GM13977 (cell line): ENCODE data around the gene NTM.

Experiments
- DNase-seq: peaks from one replicate; pipeline ENCODE4 v3.0.0; 2012; ENCODE audit warnings: low spot score
- in situ Hi-C: fragments of 300-500 bp; cut with MboI; formaldehyde crosslinking; loops from one replicate; pipeline ENCODE4 v1.12.0; 2022; ENCODE audit warnings: low sequenced_read_pairs, low pct_unique_long_range_greater_than_20kb, mixed read lengths, inconsistent platforms; ENCODE audit not compliant: unreplicated experiment
- TF ChIP-seq, protein P1 (sequence below): IDR thresholded peaks from 2 replicates; pipeline ENCODE4 v1.5.1; 2012; ENCODE audit warnings: mild to moderate bottlenecking, control low read depth; ENCODE audit not compliant: insufficient read depth; ENCODE audit errors: extremely low read depth, missing control alignments

Gene NTM

DNA sequence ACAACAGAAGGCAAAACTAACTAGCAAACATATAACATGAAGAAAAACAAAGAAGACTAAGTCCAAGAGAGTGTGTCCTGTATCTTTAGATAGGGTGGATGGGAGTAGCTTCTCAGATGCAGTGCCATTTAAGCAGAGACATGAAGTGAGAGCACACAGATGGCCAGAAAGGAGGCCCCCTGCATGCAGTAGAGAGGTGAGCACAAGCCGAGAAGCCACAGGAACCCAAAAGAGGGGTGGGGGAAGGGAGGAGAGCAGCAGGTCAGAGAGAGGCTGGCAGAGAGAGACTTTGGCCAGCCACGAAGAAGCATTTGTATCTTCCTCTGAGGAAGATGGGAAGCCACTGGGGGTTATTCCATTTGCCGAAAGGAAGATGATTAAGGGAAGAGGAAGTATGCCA is 86.7 kb downstream of the NTM start:
- in situ Hi-C loops, result no loop called here
- DNase-seq, result no peak
- TF ChIP-seq, protein P1, sequence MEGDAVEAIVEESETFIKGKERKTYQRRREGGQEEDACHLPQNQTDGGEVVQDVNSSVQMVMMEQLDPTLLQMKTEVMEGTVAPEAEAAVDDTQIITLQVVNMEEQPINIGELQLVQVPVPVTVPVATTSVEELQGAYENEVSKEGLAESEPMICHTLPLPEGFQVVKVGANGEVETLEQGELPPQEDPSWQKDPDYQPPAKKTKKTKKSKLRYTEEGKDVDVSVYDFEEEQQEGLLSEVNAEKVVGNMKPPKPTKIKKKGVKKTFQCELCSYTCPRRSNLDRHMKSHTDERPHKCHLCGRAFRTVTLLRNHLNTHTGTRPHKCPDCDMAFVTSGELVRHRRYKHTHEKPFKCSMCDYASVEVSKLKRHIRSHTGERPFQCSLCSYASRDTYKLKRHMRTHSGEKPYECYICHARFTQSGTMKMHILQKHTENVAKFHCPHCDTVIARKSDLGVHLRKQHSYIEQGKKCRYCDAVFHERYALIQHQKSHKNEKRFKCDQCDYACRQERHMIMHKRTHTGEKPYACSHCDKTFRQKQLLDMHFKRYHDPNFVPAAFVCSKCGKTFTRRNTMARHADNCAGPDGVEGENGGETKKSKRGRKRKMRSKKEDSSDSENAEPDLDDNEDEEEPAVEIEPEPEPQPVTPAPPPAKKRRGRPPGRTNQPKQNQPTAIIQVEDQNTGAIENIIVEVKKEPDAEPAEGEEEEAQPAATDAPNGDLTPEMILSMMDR, result no peak

DNA sequence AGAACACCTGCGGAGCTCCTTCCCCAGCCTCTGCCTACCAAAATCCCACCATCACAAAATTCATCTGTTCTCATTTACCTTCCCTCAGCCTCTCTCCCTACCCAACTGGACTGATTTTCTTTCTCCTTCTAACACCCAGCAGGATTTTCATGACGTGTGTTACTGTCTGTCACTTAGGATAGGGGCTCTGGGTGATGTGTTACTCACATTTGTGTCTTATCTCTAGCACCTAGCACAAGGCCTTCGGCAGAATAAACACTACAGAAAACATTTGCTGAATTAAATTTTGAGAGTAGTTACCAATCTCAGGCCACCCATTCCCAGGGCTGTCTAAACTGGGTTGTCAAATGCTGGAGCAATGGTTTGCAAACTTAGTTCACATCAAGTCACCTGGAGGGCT is 88.0 kb downstream of the NTM start:
- TF ChIP-seq, protein P1, result no peak
- in situ Hi-C loops, result no loop called here
- no peak for DNase-seq

DNA sequence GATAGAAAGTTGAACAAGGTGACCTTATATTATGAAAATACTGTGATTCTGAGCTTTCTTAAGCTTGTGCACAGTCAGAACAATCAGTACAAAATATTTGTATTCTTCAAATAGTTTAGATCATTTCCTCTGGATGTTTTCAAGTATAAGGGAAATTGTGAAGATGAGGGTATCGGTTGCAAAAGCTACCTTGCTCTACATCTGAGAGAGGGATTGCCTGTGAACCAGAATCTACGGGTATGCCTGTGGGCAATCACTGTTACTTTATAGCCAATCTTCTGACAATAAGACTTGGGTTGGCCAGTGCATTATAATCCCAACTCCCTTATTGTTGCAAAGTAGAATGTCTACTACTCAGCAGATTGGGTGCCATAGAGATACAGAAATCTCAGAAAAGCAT is 90.5 kb downstream of the NTM start:
- TF ChIP-seq, protein P1, result no peak
- no peak for DNase-seq
- in situ Hi-C loops, result no loop called here

DNA sequence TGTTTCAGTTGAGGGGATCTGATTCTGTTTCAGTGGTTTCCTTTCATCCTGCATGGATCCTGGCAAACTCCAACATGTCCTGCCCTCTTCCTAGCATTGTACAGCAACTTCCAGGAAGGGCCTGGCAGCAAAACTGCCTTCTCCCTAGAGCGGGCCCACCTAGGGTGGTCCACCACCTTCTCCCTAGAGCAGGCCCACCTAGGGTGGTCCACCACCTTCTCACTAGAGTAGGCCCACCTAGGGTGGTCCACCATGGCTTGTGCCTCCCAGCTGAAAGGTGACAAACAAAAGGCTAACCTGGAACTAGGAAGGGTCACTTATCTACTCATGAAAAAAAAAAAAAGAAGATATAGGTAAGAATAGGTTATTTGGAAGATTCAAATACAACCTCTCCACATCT is 92.2 kb downstream of the NTM start:
- TF ChIP-seq, protein P1, result no peak
- in situ Hi-C loops, result no loop called here
- DNase-seq, result no peak

DNA sequence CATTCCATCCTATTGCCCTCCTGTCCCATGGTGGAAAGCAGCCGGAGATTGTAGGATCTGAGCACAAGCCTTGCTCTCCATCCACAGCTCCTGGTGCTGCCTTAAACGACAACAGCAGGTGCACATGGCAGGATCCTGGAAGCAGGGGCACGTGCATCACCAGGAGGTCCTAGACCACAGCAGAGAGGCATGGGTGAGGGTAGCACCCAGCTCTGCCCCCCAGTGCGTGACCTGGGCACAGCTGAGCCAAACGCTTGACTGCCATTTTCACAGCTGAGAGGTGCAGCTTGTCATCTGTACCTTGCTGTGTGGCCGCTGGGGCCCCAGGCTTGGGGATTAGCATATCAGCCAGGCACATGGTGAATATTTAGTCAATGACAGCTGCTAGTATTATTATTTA is 92.7 kb downstream of the NTM start:
- no peak for DNase-seq
- TF ChIP-seq, protein P1, result no peak
- in situ Hi-C loops, result no loop called here

DNA sequence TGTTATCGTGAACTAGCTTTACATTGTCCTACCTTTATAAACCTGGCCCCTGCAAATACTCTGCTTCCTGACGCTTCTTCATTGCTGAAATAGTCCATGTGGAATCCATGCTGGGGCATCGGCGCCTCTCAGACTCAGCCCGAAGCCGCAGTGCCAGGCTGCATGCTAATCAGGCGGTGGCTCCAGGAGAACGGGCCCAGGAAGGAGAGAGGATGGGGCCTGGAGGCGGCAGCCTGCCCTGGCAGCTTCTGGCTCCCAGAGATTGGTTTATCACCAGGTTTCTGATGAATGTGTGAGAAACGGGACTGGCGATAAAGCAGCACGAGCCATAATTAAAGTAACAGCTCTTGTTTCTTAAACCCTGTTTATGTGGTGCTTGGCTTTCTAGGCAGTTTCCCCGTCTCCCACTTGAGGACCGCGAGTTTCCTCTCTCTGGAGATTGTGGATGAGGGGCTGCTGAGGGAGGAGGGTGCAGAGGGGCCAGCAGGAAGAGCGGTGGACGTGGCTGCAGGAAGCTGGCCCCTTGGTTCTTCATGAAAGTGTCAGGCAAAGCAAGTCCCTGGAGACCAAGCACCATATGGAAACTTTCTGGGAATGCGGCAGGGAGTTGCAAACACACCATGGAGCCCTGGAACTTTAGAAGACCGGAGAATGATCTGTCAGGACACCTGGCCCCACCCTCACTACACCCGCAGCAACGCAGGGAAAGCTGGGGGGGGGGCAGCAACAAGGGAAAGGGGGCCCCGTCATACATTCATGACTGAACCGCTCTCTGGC is 93.4 kb downstream of the NTM start:
- TF ChIP-seq, protein P1, result no peak
- in situ Hi-C loops, result no loop called here
- DNase-seq, result no peak
